K562 (cell line): ENCODE measurements around the gene UBE2V1. TPM values are rescaled to one million over a fixed set of nuclear protein-coding genes. Genes with fewer than 3 reads are reported as not detected.

ENCODE experiments used
- ATAC-seq: fragments of 200-7000 bp; cut with Tn5 transposase; 3 replicates; pipeline ENCODE4 v1.9.1; 2020; ENCODE audit warnings: moderate library complexity
- BruUV-seq: library from RNA; stranded (reverse); fragments of 400-500 nt; replicated peaks from 2 replicates; lab custom pipeline; 2021; lab: Mats Ljungman, UMichigan
- CTCF ChIA-PET: fragments of 300-600 bp; formaldehyde crosslinking; extraction: SDS; loops from one replicate; lab custom pipeline; 2021; ENCODE audit warnings: low intra/inter-chr PET ratio; lab: Yijun Ruan, JAX
- POLR2A ChIA-PET: fragments of 300-600, 350-650 bp; sonication (Branson Sonifier 250); formaldehyde crosslinking; extraction: SDS; loops from one replicate; lab custom pipeline; 2021; ENCODE audit warnings: antibody characterized with exemption, inconsistent platforms; lab: Yijun Ruan, JAX
- DNase-seq, 4 experiments: peaks; one replicate each; pipeline versions ENCODE4 v3.0.0 to v3.0.0-alpha.2; 2011 to 2018; ENCODE audit warnings: low spot score in 3 of 4, mixed read lengths in 3 of 4; ENCODE audit errors: extremely low read depth in 1 of 4
- FAIRE-seq: peaks from 2 replicates; lab custom pipeline; 2011; peaks lifted over from hg19 to GRCh38; lab: Jason Lieb, UNC
- H2AFZ ChIP-seq: 2 replicates; pipeline ENCODE4 v1.6.0; 2011; ENCODE audit warnings: low read depth, low read length, control low read depth, inconsistent platforms
- H3K27ac ChIP-seq: fragments of 200-600 bp; 3 replicates; pipeline ENCODE4 v1.8.0; 2011; ENCODE audit warnings: low read depth, mild to moderate bottlenecking, control low read depth, inconsistent platforms, low read length, moderate library complexity, mixed read lengths; ENCODE audit errors: extremely low read depth
- H3K27me3 ChIP-seq, 2 experiments: fragments of 300-600 bp in 1 of 2; 2 replicates in 1 of 2; 3 replicates in 1 of 2; pipeline versions ENCODE4 v1.6.0 to v1.8.0; 2011; ENCODE audit warnings: inconsistent platforms in 2 of 2, low read length in 2 of 2, mild to moderate bottlenecking in 1 of 2, mixed read lengths in 1 of 2, moderate library complexity in 1 of 2; ENCODE audit not compliant: control insufficient read depth in 2 of 2, insufficient read depth in 2 of 2
- H3K36me3 ChIP-seq: fragments of 300-600 bp; 3 replicates; pipeline ENCODE4 v1.8.0; 2011; ENCODE audit warnings: mild to moderate bottlenecking, low read length, inconsistent platforms; ENCODE audit not compliant: control insufficient read depth, insufficient read depth
- H3K4me1 ChIP-seq, 2 experiments: fragments of 200-600 bp in 1 of 2; replicated peaks in 1 of 2; 2 replicates in 1 of 2; 3 replicates in 1 of 2; pipeline versions ENCODE4 v1.5.1 to v1.8.0; 2011; ENCODE audit warnings: inconsistent platforms in 2 of 2, low read length in 2 of 2, mild to moderate bottlenecking in 1 of 2, mixed read lengths in 1 of 2, moderate library complexity in 1 of 2; ENCODE audit not compliant: control insufficient read depth in 2 of 2, insufficient read depth in 2 of 2
- H3K4me2 ChIP-seq: 2 replicates; pipeline ENCODE4 v1.6.1; 2011; ENCODE audit warnings: low read length, control low read depth, inconsistent platforms, mixed read lengths; ENCODE audit not compliant: insufficient read depth
- H3K4me3 ChIP-seq: fragments of 200-600 bp; sonication (generic), shearing (Covaris generic); 2 replicates; pipeline ENCODE4 v1.5.1; 2016; ENCODE audit warnings: control low read depth, inconsistent platforms
- H3K79me2 ChIP-seq: fragments of 200-600 bp; 3 replicates; pipeline ENCODE4 v1.8.0; 2011; ENCODE audit warnings: low read length, inconsistent platforms; ENCODE audit not compliant: control insufficient read depth, insufficient read depth
- H3K9ac ChIP-seq, 2 experiments: 2 replicates each; pipeline versions ENCODE4 v1.6.0 to v1.6.1; 2011; ENCODE audit warnings: low read depth in 2 of 2, low read length in 2 of 2, control low read depth in 1 of 2, inconsistent platforms in 1 of 2, mild to moderate bottlenecking in 1 of 2, mixed read lengths in 1 of 2; ENCODE audit not compliant: insufficient read depth in 1 of 2
- H3K9me1 ChIP-seq: one replicate; pipeline ENCODE4 v1.6.0; 2011; ENCODE audit warnings: inconsistent platforms, mild to moderate bottlenecking, low read length, moderate library complexity; ENCODE audit not compliant: control insufficient read depth, insufficient read depth
- H3K9me3 ChIP-seq: replicated peaks from 2 replicates; pipeline ENCODE4 v1.5.1; 2011; ENCODE audit warnings: low read depth, low read length, inconsistent platforms; ENCODE audit not compliant: control insufficient read depth, insufficient read depth
- H4K20me1 ChIP-seq: replicated peaks from 2 replicates; pipeline ENCODE4 v1.6.1; 2011; ENCODE audit warnings: low read length, inconsistent platforms, mixed read lengths; ENCODE audit not compliant: control insufficient read depth, insufficient read depth
- ZKSCAN8 ChIP-seq: fragments of 200-800 bp; sonication (Bioruptor generic); IDR thresholded peaks from 2 replicates; pipeline ENCODE4 v1.6.1; 2016; ENCODE audit warnings: missing genetic modification characterization, missing compliant biosample characterization
- ZNF324 ChIP-seq: fragments of 250-450 bp; sonication (Bioruptor Pico); IDR thresholded peaks from 2 replicates; pipeline ENCODE4 v1.4.0; 2020; ENCODE audit warnings: mild to moderate bottlenecking
- WGBS: fragments of 100-300 bp; shearing (Covaris generic); methylation state at CpG from one replicate; pipeline ENCODE4 v1.1.6; 2016; ENCODE audit warnings: low coverage, mixed read lengths; ENCODE audit not compliant: insufficient coverage; ENCODE audit errors: missing lambda C conversion rate; 5-methylcytosine and 5-hydroxymethylcytosine counted together
- in situ Hi-C: fragments of 300-500 bp; cut with MboI; formaldehyde crosslinking; loops from 4 replicates; pipeline ENCODE4 v1.15.0; 2018; ENCODE audit warnings: inconsistent platforms, mixed read lengths
- intact Hi-C: fragments of 100-400 bp; cut with micrococcal nuclease; formaldehyde crosslinking; loops from 2 replicates; pipeline ENCODE4 v1.14.2; 2022
- polyA plus RNA-seq, 8 experiments: library from polyadenylated mRNA; depleted of rRNA in 4 of 8; stranded (reverse) in 5 of 8; unstranded in 3 of 8; fragments of >200 nt; fragmentation: Nextera tagmentation in 2 of 8; fragmentation: Illumina TruSeq in 1 of 8; extraction: Ambion mirVana in 2 of 8; extraction: Trizol in 1 of 8; gene quantifications; 2 replicates each; pipeline versions ENCODE4 v1.2.1 to v1.2.3, GENCODE V29; 2011 to 2014; ENCODE audit warnings: inconsistent platforms in 1 of 8, missing spikeins in 1 of 8
- total RNA-seq, 7 experiments: library from RNA; depleted of rRNA in 6 of 7; stranded (reverse); fragments of >200 nt in 6 of 7; fragmentation: Illumina TruSeq in 2 of 7; extraction: Trizol in 2 of 7; gene quantifications; 2 replicates each; pipeline versions ENCODE4 v1.2.1 to v1.2.3, GENCODE V29; 2011 to 2021; ENCODE audit warnings: low replicate concordance in 1 of 7
- TF ChIP-seq, protein P1 (sequence below): sonication (generic); formaldehyde crosslinking; IDR thresholded peaks from 2 replicates; pipeline ENCODE4 v1.9.0; 2022; ENCODE audit warnings: mild to moderate bottlenecking, missing genetic modification reagents
- TF ChIP-seq, protein P2 (sequence below), 3 experiments: IDR thresholded peaks in 2 of 3; conservative IDR thresholded peaks in 1 of 3; 2 replicates each; pipeline ENCODE4 v1.5.1; 2011 to 2012; ENCODE audit warnings: low read length in 3 of 3, mild to moderate bottlenecking in 3 of 3, control low read depth in 2 of 3, improper control_type of control experiment in 1 of 3, inconsistent platforms in 1 of 3, low read depth in 1 of 3, mixed read lengths in 1 of 3, moderate library complexity in 1 of 3; ENCODE audit not compliant: insufficient read depth in 2 of 3

UBE2V1 gene
- total and polyA plus RNA-seq, 9 of the 15 experiments (the other 6 are each of a cell fraction or from before 2014, with no cell fraction given) = 93.0 to 357 (median 119) TPM

DNA sequence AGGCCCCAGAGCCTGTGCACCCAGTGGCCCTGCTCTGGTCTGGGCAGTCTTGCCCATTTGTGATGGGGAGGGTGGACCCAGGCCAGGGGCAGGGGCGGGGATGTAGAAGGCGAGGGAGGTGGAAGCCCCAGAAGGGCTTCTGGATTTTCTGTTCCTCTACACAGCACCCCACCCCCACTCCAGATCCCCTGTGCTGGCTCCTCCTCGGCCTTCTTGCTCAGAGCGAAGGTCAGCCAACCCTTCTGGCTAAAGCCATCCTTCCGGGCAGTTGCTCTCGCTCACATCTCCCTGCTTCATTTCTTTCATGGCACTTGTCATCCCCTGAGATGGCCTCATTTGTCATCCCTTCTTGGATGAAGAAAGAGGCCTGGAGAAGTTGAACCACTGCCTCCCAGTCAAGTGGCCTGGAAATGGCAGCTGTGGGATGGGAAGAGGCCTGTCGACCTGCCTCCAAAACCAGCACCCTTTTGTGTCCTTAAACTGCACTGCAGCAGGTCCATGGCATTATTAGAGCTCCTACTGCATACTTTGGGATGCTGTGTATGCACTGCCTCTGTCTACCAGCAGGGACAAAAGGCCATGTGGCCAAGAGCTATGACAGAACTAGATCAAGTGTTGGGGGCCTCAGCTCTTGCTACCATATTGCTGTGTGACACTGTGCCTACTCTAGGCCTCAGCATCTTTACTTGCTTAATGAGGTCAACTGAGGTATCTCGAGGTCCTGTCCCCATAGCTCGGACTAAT is 20.7 kb upstream of the UBE2V1 start:
- no peak for ATAC-seq
- intact Hi-C loops = no loop called here
- Histone ChIP-seq H3K27ac (no peak overlapping the region), H3K9me3 (no peaks in the 10 kb centered on the region), H3K4me2 (no peak overlapping the region), H2AFZ (no peak overlapping the region), H3K4me3 (no peak overlapping the region), H3K9ac (peak overlapping the region in 1 of 2 experiments; percentile 20; a peak in 1 of 4 replicates), H3K4me1 (peaks cover 4 to 27% of the 10 kb centered on the region in 2 experiments; a peak in 4 of 5 replicates), H3K79me2 (peaks cover 12% of the 10 kb centered on the region; the same call in 2 of the 3 replicates), H3K36me3 (peaks cover 75% of the 10 kb centered on the region; the same call in 2 of the 3 replicates), H3K9me1 (peaks cover 3% of the 10 kb centered on the region), H3K27me3 (no peaks in the 10 kb centered on the region), H4K20me1 (no peaks in the 10 kb centered on the region; the same call in 1 of the 2 replicates)
- no peak for FAIRE-seq
- CTCF ChIA-PET = no interaction called here
- 82% methylated on average over 9 of the region's 9 CpGs for WGBS
- TF ChIP-seq, protein P1, sequence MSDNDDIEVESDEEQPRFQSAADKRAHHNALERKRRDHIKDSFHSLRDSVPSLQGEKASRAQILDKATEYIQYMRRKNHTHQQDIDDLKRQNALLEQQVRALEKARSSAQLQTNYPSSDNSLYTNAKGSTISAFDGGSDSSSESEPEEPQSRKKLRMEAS (CRISPR knock-in tag) = 0 out of 2 replicates have a peak, but pooled peaks have one; percentile 34
- no peak for TF ChIP-seq ZNF324 (CRISPR knock-in tag)
- TF ChIP-seq, protein P2, sequence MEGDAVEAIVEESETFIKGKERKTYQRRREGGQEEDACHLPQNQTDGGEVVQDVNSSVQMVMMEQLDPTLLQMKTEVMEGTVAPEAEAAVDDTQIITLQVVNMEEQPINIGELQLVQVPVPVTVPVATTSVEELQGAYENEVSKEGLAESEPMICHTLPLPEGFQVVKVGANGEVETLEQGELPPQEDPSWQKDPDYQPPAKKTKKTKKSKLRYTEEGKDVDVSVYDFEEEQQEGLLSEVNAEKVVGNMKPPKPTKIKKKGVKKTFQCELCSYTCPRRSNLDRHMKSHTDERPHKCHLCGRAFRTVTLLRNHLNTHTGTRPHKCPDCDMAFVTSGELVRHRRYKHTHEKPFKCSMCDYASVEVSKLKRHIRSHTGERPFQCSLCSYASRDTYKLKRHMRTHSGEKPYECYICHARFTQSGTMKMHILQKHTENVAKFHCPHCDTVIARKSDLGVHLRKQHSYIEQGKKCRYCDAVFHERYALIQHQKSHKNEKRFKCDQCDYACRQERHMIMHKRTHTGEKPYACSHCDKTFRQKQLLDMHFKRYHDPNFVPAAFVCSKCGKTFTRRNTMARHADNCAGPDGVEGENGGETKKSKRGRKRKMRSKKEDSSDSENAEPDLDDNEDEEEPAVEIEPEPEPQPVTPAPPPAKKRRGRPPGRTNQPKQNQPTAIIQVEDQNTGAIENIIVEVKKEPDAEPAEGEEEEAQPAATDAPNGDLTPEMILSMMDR (IDR thresholded peaks at IDR 0.05 in 2 of 3, conservative IDR thresholded peaks at IDR 0.05 in 1 of 3; ENCODE audit: insufficient read depth in 2 of 3, low read depth in 1 of 3, low read length in 3 of 3) = 0 out of 6 replicates have a peak, but pooled peaks of 2 of the 3 experiments have one; percentile 10 to 28
- TF ChIP-seq ZKSCAN8 (CRISPR knock-in tag) = peak; percentile 88
- POLR2A ChIA-PET = interaction anchor here (0.5 to 4.0 kb wide), 9 partner anchors 8 to 192 kb away, joined by 3 to 24 read pairs (median 3); partner anchors contain the start of gene SNAI1
- in situ Hi-C loops = no loop called here
- BruUV-seq = no TSS peak
- no peak for DNase-seq
